Measurements from ENCODE around the gene POFUT2.

POFUT2 gene

GRCh38 chr21:45285266-45285931 lies 2.3 kb downstream of the POFUT2 start:
- in situ Hi-C loops (cut with MboI; ENCODE audit: low sequenced_read_pairs), result no loop called here

GRCh38 chr21:45284456-45284741 lies 3.3 kb downstream of the POFUT2 start:
- in situ Hi-C loops (cut with MboI; ENCODE audit: low sequenced_read_pairs), result no loop called here

GRCh38 chr21:45283611-45284455 lies 3.9 kb downstream of the POFUT2 start:
- in situ Hi-C loops (cut with MboI; ENCODE audit: low sequenced_read_pairs), result no loop called here

- in situ Hi-C loops (cut with MboI; ENCODE audit: low sequenced_read_pairs), result no loop called here
These were observed 4.6 kb downstream of the POFUT2 start for GRCh38 chr21:45283035-45283610.

GRCh38 chr21:45282283-45283034 lies 5.2 kb downstream of the POFUT2 start:
- in situ Hi-C loops (cut with MboI; ENCODE audit: low sequenced_read_pairs), result no loop called here

GRCh38 chr21:45281411-45282282 lies 6.0 kb downstream of the POFUT2 start:
- in situ Hi-C loops (cut with MboI; ENCODE audit: low sequenced_read_pairs), result no loop called here

- in situ Hi-C loops (cut with MboI; ENCODE audit: low sequenced_read_pairs), result no loop called here
These were observed 6.7 kb downstream of the POFUT2 start for GRCh38 chr21:45280969-45281368.

GRCh38 chr21:45280178-45280821 lies 7.4 kb downstream of the POFUT2 start:
- in situ Hi-C loops (cut with MboI; ENCODE audit: low sequenced_read_pairs), result no loop called here

DNA sequence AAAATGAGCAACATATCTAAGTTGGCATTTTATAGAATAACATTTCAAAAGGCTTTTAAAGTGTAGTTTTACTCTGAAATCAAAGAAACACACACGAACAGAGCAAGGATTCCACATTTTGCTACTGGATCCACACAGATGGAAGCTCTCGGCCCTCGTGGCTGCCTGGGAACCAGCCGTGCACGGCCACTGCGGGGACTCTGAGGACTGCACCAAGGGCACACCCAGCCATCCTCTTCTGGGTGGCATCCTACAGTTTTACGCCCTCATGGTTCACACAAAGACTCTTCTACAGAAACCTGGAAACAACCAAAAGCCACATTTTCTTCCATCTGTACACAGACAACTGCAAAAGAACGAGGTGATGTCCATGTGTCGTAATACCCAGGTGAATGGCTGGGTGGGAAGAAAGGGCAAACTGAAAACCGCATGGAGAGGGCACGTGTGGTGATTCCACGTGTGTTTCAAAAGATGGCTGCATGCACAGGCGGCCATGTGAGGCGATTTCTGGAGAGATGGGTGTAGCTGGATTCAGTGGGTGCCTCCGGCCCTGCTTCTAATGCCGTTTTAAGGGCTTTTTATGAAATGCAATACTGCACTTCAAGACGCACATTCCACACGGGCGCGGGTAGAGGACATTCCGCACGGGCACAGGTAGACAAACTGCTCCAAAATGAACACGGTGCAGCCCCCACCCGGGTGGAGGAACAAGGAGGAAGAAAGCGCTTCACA lies 8.1 kb downstream of the POFUT2 start:
- in situ Hi-C loops (cut with MboI; ENCODE audit: low sequenced_read_pairs), result no loop called here

- in situ Hi-C loops (cut with MboI; ENCODE audit: low sequenced_read_pairs), result no loop called here
These were observed 9.4 kb downstream of the POFUT2 start for GRCh38 chr21:45278156-45278911.

DNA sequence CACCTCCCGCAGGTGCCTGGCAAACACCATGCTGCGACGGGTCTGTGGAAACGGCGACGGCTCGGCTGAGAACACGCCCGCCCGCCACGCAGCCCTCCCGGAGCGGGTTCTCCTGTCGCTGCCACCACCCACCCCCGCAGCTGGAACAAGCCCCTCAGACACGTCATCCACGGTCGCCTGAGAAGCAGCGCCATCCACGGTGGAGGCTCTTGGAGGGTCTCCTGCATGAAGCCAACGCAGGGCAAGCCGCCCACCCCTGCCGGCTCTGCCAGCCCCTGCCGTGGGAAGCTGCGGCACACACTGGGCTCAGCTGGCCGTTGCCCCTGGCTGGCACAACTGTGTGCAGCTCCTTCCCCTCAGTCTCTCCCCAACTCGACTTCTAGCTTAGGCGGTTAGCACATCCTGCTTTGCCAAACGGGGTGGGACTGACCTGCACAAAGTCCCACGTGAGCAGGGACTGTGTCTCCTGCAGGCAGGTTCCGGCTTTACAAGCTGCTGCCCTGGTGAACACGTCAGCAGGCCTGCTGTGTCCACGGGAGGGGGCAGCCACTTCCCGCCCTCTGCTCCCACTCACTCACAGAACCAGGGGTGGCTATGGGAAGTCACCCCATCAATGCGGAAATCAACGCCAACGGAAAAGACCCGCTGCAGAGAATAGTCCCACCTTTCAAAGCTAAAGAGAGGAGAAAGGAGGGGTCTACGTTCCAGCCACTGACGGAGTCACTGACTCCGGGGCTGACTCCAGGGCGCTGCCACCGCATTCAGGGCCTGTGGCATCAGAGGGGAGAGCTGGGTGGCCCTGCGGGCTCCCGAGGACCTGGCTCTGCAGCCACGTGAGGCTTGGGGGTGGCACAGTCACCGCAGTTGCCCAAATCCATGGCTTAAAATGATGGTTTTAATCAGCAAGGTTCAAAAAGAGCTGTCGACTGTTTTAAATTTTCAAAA lies 10.3 kb downstream of the POFUT2 start:
- in situ Hi-C loops (cut with MboI; ENCODE audit: low sequenced_read_pairs), result no loop called here

GRCh38 chr21:45276596-45276995 lies 11.1 kb downstream of the POFUT2 start:
- in situ Hi-C loops (cut with MboI; ENCODE audit: low sequenced_read_pairs), result no loop called here

GRCh38 chr21:45270306-45270821 lies 17.3 kb downstream of the POFUT2 start:
- in situ Hi-C loops (cut with MboI; ENCODE audit: low sequenced_read_pairs), result no loop called here

GRCh38 chr21:45269861-45270260 lies 17.8 kb downstream of the POFUT2 start:
- in situ Hi-C loops (cut with MboI; ENCODE audit: low sequenced_read_pairs), result no loop called here

DNA sequence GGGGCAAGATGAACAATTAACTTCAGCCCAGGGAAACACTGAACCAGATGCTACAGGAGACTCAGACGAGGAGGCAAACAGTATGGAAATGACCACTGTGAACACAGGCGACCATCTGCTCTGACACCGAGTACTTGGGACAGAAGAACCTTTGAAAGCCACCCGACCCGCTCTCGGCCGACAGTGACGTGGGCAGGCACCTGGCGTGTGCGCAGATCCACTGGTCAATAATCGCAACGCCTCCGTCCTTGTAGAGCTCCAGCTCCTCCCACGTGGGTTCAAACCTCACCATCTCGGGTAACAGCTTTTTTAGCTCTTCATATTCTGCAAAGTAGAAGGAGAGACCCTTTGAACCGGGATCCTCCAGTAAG lies 20.3 kb downstream of the POFUT2 start:
- in situ Hi-C loops (cut with MboI; ENCODE audit: low sequenced_read_pairs), result no loop called here

DNA sequence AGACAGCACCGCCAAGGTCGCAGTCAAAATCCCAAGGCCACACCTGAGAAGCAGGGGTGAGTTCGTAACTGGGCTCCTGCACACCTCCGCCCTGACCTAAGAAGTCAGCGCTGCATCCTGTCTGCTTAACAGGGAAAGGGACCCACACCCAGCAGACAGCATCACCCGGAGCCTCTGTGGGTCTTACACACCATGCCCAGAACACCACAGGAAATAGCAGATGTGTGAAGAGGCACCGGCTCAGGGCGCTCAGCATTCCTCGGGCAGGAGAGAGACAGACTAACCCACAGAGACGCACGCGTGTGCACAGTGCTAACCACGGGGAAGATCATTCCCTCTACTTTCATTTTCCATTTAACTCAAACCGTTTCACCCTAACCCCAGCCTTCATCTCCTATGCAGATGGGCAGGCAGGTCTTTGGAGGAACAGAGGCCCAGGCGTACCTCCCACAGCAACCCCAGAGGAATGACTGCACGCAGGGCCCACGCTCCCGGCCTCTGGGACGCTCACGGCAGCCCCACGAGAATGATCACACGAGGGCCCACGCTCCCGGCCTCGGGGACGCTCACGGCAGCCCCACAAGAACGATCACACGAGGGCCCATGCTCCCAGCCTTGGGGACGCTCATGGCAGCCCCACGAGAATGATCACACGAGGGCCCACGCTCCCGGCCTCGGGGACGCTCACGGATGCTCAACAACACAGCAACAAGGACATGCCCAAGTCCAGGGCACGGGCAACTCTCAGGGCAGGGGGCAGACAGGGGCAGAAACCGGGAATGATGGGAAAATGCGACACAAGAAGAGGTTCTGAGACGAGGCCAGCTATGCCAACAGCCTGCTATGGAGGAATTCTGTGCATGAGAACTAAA lies 20.9 kb downstream of the POFUT2 start:
- in situ Hi-C loops (cut with MboI; ENCODE audit: low sequenced_read_pairs), result no loop called here
